GM18511 (cell line): ENCODE measurements around the gene LAMA2.
"Not testable (repeated sequence)": the region's sequence is repeated elsewhere in the genome, so short reads cannot be mapped to it uniquely, and the experiment has no call there.

Experiments used
- ATAC-seq: cut with Tn5 transposase; IDR thresholded peaks from one replicate; pipeline ENCODE4 v1.9.1; 2021; ENCODE audit warnings: mild to moderate bottlenecking, moderate library complexity; ENCODE audit not compliant: unreplicated experiment

The LAMA2 gene

DNA sequence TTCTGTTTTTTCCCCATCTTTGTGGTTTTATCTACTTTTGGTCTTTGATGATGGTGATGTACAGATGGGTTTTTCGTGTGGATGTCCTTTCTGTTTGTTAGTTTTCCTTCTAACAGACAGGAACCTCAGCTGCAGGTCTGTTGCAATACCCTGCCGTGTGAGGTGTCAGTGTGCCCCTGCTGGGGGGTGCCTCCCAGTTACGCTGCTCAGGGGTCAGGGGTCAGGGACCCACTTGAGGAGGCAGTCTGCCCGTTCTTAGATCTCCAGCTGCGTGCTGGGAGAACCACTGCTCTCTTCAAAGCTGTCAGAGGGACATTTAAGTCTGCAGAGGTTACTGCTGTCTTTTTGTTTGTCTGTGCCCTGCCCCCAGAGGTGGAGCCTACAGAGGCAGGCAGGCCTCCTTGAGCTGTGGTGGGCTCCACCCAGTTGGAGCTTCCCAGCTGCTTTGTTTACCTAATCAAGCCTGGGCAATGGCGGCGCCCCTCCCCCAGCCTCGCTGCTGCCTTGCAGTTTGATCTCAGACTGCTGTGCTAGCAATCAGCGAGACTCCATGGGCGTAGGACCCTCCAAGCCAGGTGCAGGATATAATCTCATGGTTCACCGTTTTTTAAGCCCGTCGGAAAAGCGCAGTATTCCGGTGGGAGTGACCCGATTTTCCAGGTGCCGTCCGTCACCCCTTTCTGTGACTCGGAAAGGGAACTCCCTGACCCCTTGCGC is 289.5 kb downstream of the LAMA2 start:
- ATAC-seq = not testable (repeated sequence)

DNA sequence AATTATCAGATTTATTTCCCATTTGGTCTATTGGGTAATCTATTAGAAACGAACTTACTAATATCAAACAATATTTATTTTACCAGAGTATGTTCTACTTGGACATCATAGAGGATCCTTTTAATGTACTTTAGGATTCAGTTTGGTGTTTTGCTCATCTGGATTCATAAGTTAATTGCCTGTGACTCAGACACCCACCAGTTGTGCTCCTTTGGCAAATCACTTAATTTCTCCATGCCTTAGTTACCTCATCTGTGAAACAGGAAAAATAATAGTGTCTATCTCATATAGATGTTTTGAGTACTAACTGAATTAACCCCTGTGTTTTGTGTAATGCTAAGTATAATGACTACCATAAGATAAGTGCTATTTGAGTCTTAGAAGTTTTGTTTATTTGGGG is 292.1 kb downstream of the LAMA2 start:
- no peak for ATAC-seq

DNA sequence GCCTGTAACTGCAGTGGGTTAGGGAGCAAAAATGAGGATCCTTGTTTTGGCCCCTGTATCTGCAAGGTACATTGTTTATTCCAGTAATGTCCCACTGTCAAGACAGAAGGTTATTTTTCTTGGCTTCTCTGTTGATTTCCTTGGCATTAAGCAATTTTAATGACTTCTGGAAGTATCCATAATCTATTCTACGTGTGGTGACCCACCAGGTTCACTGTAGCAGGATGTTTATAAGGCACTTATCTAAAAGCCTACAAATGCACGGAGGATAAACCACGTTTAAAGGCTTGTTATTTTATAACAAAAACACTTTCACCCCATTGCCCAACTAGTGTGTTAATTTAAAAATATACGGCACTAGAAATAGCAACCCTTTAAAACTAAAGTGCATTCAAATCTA is 294.9 kb downstream of the LAMA2 start:
- ATAC-seq = no peak

DNA sequence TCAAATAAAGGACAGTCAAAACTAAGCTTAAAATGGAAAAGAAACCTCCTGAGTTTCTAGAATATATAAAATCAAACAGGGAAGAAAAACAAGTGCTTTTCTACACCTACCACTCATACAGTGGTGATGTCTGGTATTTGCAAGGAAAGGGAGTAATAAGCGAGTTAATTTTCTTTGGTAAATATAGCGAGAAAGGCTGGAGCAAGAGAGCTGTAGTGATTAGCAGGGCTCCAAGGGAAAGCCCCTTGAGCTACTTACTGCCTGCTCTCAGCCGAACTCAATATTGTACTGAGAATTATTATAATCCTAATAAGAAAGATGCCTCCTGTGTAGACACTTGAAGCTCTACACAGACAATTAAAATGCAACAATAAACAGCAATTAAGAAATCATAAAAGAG is 296.3 kb downstream of the LAMA2 start:
- ATAC-seq = no peak

DNA sequence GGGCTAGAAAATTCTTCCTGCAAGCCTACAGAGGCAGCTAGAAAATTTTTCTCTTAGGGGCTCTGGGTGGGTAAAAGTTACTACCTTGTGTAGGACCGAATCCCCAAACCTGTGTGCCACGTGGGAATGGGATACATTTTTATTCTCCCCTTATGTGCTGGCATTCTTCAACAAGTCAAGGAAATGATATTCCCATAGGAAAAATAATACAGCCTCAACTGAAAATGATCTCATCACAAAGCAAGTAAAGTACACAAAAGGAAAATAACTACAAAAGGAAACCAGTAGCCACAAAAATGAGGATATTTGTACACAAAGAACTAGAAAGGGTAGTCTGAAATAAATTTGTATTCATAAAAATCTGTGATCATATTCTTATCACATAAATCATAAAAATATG is 298.1 kb downstream of the LAMA2 start:
- no peak for ATAC-seq

DNA sequence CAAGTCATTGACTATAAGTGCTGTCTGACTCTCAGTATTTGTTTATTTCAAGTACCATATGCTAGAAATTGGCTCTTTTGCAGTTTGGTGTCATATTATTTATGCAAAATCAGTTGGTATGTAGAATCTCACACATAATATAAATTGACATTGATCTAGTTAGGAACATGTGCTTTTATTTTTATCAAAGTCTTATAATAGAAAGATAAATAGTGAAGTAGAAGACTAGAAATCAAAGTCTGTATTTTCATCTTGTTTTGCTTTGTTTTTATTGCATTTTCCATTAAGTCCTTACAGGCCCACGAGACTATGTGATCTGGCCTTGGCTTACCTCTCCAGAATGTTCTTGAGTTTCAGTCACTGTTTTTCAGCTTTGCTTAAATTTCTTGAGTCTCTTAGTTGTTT is 300.3 kb downstream of the LAMA2 start:
- ATAC-seq = no peak

DNA sequence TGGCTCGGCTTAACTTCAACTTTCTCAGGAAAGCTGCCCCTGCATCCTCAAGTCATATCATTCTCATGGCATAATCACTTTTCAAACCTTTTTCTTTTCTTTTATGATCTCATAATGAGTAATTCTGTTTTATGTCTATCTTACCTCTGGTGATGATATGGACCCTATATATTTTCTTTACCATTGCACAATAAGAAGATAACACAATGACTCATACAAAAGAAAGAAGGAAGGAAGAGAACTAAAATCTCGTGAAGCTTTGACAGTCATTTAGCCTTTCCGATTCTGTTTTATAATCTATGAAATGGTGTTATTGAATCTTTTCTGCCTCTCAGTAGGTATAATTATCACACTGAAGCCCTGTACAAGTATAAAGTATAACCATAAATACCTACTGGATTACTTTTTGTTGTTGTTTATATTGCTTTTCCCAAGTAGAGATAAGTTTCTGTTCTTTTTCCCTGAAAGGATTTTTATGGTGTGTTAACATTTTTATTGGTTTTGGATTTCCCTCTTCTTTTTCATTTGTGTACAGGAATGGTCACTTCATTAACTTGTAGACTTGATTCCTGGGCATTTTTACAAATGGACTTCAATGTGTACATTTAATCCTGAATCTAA is 300.9 kb downstream of the LAMA2 start:
- ATAC-seq = no peak

DNA sequence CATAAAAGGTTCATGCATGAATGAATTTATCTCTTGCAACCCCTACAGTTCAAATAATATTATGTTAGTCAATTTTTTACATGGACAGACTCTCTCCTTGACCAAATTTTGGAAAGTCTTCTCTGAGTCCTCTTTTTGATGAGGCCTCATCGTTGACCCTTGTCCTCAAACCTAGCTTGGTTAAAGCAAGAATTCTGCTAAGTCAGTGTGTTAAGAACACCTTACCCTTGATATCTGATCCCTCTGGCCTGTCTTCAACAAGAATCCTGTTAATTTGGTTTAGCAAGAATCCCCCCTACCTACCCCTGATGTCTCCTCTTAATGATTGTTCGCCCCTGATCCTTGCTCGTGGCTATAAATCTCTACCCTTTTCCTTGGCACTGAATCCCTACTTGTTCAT is 301.4 kb downstream of the LAMA2 start:
- ATAC-seq = no peak

DNA sequence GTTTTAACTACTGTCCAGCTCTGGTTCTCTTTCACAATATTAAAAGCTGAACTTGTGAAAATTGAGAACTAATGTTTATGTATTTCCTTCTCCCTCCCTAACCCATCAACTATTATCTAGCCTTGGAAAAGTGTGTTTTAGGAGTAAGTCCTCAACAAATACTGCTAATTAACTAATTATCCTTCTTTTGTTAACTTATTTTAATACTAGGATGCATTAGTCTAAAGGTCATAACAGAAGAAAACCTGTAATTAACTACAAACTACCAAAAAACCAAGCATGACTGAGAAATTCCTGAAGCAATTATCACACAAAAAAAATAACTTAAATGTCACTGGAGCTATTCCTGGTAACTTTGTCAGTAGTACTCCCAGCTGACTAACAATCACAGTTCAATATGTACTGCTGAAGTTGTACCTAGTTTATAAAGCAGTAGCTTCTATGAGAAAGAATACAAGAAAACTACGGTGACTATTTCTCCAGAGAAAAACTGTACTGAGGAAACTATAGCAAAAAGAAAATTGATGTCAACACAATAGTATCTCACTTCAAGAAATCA is 301.9 kb downstream of the LAMA2 start:
- no peak for ATAC-seq

DNA sequence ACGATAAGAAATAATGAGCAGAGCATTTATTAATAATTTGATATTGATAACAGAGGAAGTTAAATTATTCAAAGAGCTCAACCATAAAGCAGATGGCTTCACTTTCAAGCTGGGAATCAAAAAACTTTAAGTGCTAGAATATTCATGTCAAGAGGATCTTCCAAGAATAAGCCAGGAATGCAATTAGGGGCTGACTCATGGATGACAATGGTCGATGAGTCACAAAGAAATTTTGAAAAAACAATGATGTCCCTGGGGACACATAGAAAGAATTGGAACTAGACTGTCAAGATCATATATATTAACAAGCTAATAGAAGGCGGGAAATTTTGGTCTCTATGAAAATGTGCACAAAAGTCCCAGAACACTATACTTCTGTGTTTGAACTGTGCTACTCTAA is 304.1 kb downstream of the LAMA2 start:
- no peak for ATAC-seq

DNA sequence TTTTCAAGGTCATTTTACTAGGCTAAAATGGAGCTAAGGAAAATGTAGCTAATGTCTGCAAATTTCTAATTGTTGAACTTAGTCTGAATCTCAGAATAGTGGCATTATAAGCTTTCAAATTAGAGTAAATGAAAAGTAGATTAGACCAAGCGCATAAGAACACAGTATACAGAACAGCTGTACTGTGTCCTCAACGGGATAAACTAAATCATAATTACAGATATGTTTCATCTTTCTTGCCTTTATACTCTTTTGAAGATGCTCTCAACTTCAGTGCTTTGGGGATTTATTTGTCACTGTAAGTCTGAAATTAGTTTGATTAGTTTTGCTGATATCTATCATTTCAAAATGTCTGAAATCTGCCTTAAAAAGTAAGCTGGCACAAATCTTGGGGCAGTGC is 305.4 kb downstream of the LAMA2 start:
- ATAC-seq = no peak

DNA sequence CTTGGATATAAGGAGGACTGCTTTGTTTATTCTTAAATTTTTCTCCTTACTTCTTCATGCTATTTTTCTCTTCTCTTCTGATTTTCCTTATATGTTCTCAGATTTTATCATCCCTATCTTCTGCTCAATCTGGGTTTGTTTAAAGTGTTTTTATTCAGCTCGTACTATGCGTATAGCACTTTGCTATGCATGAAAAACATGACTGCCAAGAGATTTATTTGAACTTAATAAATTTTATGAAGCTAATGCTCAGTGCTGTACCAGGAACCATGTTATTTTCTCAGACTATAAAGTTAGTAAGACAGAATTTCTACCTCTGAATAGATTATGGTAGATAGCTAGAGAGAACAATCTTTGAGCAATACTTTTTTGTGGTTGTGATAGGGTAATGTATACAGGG is 305.9 kb downstream of the LAMA2 start:
- no peak for ATAC-seq

DNA sequence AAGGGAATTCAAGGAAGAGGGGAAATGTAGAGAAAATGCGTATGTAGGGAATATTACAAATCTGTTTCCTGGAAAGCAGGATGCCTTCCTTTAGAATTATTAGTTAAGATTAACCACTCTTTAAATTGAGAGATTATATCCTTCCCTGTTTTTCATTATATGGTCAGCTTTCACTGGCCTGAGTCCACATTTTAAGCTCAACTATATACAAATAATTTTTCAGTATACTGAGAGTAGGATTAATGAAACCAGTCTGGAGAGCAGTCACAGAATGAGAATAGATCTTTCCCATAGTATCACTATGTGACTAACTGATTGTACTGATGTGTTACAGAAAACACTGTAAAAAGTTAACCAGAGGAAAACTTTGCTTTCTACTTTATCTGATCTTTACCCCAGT is 306.3 kb downstream of the LAMA2 start:
- no peak for ATAC-seq

DNA sequence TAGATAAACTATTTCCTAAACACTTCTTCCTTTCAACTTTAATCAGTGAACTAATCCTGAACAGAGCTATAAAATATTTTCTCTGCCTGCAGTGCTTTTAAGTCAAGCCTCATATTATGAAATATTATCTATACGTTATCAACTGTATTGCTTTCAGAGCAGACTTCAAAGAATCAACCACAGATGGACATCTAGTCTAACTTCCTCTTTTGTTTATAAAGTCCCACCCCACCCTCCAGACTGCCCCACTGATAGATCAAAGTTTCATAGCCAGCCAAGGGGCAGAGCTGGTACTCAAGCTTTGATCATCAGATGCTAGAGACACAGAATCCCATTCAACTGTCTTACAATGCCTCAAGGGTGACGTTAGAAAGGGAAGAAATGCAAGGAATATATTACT is 308.3 kb downstream of the LAMA2 start:
- ATAC-seq = no peak

DNA sequence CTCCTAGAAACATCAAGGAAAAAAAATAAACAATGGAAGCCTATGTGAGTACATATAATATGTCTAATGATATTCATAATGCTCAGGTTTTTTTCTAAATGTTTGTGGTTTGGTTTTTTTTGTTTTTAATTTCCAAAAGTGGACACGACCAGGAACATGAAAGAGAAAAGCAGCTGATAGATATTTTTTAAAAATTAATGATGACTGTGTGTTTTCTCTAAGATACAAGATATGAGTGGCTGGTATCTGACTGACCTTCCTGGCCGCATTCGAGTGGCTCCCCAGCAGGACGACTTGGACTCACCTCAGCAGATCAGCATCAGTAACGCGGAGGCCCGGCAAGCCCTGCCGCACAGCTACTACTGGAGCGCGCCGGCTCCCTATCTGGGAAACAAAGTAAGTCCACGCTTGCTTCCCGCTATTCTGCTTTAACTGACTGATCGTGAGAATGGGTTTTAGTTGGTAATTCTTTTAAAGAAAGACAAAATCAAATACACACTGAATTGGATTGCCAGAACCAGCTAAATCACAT is 309.6 kb downstream of the LAMA2 start:
- ATAC-seq = no peak

DNA sequence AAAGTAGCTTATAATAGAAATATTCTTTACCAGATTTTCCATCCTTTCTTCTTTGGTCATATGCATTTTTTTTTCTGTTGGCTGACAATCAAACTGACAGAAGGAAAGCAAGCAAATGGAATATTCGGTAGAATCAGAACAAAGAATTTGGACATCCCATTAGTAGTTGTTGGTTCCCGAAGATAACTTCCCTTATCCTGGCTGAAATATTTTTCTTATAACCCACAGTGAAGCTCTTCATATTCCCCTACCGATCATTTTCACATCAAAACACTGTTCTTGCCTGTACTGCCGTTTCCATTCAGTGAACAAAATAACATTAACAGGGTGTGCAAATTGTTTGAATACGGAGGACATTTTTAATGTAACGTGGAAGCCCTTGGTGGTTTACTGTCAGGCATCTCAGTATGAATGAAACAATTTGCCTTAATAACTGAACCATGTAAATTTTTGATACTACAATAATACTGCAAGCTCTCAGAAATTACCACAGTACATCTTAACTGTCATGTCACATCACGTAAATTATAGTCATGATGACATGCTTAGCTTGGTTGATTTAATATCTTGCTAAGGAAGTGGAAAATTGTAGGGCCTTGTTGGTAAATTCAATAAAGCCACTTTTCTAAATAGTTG is 311.5 kb downstream of the LAMA2 start:
- ATAC-seq = no peak

DNA sequence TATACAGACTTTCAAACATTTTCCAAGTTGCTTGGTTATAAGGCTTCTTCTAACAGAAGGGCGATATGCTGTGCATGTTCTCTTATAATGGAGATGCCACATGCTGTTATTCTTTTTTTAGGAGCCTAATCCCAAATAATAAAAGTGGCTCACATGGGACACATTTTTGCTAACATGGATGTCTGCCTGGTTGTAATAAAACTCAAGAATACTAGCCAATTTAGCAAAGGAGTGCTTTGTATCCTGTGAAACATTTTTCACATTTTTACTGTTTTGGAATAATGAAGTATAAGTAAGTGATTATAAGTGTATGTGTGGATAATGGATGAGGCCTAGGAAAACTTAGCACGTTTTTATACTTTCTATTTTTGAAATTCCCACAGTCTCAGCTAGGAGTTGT is 312.2 kb downstream of the LAMA2 start:
- no peak for ATAC-seq

DNA sequence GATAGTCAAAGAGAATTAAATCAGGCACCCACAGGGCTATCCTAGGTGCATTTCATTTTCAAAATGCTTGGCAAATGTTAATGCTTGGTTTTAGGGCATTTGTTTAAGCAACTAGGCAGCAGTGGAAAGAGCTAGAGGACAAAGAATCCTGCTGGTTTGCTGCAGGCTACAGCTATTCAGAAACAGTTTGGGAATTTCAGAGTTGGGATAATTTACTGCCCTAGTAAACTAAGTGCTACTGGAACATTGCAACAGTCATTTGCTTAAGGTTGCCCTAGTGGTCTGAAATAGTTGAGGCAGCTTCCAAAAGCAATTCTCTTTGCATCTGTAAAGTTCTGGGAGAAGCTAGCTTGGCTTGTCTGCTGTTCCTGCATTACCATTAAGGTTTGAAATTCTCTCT is 312.7 kb downstream of the LAMA2 start:
- no peak for ATAC-seq

DNA sequence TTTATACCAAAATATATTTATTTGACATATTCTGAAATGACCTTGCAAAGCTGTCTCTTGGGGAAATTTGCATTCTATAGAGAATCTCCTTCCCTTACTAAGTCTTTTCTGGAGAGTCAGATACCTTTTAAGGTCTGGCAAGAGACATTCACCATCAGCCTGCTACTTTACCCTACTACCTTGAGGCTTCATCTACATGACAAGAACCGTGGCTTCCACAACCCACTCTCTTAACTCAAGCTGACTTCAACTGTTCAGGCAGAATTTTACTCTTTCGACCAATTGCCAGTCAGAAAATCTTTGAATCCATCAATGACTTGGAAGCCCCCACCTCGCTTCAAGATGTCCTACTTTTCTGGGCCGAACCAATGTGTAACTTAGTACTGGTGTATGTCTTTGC is 314.2 kb downstream of the LAMA2 start:
- ATAC-seq = no peak

DNA sequence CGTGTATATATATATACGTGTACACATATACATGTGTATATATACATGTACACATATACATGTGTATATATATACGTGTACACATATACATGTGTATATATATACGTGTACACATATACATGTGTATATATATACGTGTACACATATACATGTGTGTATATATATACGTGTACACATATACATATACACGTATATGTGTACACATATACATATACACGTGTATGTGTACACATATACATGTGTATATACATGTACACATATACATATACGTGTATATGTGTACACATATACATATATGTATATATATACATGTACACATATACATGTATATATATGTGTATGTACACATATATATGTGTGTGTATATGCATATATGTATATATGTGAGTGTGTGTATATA is 317.2 kb downstream of the LAMA2 start:
- no peak for ATAC-seq

DNA sequence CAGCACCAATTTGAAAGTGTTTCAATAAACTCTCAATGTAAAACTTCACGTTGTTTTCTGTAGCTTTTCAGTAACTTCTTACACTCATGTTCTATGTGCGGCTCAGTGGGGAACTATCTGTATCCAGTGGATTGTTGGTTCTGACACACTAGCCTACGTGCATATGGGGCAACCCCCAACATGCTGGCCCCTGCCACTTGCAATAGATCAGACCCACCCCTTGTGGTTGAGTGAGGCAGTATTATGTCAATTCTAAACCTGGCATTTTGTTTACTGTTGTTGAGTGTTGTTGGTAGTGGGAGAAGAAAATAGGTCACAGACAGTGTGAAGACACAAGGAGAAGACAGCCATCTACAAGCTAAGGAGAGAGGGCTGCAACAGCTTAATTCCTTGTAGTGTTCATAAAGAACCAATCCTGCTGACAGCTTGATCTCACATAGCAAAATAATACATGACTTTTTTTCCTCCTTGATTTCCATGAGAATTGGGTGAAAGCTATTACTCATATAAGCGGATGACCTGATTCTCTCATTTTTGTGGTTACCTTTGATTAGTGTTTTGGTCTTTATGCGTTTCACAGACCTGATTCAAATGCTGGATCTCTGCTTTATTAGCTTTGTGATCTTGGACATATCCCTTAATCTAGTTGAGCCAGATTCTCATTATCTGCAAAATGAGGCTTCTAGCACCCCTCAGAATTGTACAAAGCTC is 320.4 kb downstream of the LAMA2 start:
- no peak for ATAC-seq
